GM21723 (cell line): ENCODE data around the gene IL36A.

ENCODE experiments used
- ATAC-seq: cut with Tn5 transposase; IDR thresholded peaks from one replicate; pipeline ENCODE4 v1.9.1; 2021; ENCODE audit warnings: mild to moderate bottlenecking, moderate library complexity; ENCODE audit not compliant: unreplicated experiment

Gene IL36A

GRCh38 chr2:113002677-113003076 lies 2.6 kb upstream of the IL36A start:
- no peak for ATAC-seq

- no peak for ATAC-seq
Measured at GRCh38 chr2:113007250-113007649, 2.0 kb downstream of the IL36A start.

GRCh38 chr2:113009622-113010021 lies 4.4 kb downstream of the IL36A start:
- no peak for ATAC-seq

GRCh38 chr2:113010088-113010487 lies 4.8 kb downstream of the IL36A start:
- ATAC-seq = no peak

GRCh38 chr2:113011108-113011507 lies 5.8 kb downstream of the IL36A start:
- no peak for ATAC-seq

- ATAC-seq = no peak
Measured at GRCh38 chr2:113012436-113013335, 7.4 kb downstream of the IL36A start.

DNA sequence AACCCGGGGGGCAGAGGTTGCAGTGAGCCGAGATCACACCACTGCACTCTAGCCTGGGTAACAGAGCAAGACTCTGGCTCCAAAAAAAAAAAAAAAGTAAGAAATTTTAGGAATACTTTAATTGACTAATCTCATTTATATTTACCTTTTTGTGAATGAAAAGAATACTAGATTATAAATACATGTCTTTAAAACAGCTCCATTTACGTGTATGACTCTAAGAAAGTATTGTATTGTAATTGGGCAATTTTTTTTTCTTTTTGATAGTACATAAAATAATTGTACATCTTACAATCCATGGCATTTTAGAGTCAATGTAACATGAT lies 8.0 kb downstream of the IL36A start:
- ATAC-seq = no peak

GRCh38 chr2:113014067-113014466 lies 8.8 kb downstream of the IL36A start:
- no peak for ATAC-seq

- no peak for ATAC-seq
Measured at GRCh38 chr2:113015042-113015441, 9.8 kb downstream of the IL36A start.

DNA sequence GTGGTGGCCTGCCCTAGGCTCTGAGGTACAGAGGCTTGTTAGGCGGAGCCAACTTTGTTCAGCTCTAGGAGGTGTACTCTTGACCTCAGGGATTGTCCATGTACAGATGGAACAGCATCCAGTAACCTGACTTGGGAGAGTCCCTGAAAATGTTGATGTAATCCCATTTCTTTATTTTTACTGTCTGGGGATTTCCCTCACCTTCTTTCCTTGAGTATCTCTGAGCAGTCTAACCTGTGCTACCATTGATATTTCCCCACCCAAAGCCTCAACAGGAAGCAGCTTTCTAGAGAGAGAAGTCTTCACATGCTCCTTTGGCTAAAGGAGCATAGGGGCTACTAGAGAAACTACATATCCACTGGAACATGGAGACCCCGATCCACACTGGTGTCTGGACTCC lies 10.4 kb downstream of the IL36A start:
- no peak for ATAC-seq

DNA sequence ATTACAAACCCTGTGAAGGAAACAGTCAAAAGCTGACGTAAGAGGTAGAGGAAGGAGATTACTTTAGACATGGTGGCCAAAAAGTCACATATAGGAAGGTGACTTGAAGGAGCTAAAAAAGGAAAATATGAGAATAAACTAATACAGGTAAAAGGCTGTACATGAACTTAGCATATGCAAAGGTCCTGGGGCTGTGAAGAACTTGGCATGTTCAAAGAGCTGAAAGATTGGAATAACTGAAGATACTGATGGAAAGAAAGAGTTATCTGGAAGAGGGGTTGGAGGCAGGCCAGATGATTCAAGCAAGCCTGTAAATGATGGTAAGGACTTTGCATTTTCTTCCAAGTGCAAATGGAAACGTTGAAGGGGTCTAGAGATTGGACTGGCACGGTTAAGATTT lies 13.2 kb downstream of the IL36A start:
- ATAC-seq = no peak

GRCh38 chr2:113021312-113021711 lies 16.1 kb downstream of the IL36A start:
- ATAC-seq = no peak

- no peak for ATAC-seq
Measured at GRCh38 chr2:113024764-113025163, 19.5 kb downstream of the IL36A start.

DNA sequence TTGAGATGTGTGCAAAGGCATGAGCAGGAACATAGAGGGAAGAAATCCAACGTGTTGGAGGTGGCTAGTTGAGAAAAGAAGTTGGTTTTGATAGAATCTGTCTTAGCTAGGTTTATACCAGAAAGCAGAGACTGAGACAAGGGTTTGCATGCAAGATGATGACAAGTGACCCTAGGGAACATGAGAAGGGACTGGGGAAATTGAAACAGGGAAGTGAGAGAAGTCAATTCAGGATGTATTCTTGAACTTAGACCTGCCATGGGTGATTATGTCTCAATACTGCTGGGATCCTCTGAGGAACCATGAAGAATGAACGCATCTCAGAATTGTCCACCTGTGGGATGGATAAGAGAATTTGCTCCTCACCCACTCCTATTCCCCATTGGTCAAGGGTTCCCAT lies 20.5 kb downstream of the IL36A start:
- no peak for ATAC-seq

GRCh38 chr2:113027691-113028090 lies 22.4 kb downstream of the IL36A start:
- no peak for ATAC-seq

DNA sequence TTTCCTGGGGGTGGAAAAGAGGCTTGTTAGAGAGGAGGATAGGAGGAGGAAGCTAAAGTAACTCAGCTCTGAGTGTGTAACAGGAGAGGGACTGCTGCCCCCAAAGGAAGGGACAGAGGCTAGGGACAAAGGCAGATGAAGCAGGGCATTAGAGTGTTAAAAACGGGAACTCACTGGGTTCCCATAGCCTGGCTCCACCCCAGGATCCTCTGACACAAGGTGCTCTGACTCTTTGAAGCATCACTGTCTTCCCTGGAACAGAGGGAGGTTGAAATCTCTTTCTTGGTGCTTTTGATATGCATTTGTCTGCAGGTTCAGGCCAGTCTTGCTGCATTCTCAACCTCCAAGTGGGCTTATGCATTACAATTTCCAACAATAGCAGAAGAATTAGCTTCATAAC lies 22.9 kb downstream of the IL36A start:
- ATAC-seq = no peak

GRCh38 chr2:113032737-113033136 lies 27.5 kb downstream of the IL36A start:
- no peak for ATAC-seq

DNA sequence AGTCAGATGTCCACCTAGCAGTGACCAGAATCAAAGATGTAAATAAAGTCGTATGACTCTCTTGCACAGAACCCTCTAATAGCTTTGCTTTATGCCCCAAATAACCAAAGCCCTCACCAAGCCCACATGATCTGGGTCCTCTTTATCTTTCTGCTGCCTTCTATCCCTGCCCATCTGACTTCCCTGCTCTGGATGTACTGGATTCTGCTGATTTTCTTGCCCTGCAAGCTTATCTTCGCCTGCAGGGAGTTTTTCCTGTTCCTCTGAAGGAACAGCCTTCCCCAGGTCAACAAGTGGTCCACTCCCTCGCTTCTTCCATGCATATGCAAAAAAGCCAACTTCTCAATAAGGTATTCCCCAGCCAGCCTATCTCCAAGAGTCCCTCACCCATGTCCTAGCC lies 28.8 kb downstream of the IL36A start:
- no peak for ATAC-seq

DNA sequence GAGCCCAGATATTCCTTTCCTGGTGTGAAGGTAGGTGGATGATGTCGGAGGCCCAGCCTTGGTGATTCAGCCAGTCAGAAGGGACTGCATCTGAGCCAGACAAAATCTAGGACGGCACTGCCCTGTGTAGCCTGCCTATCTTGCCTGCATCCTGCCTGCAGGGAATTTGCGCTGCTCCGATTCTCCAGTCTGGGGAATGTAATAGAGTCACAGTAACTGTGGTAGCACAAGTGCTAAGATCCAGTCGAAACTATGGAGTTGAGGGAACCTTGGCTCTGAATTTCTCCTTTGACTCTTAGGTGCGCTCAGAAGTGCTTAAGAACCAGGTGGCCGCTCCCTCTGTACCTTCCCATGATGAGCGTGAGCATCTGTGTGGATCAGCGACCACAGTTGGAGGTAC lies 31.5 kb downstream of the IL36A start:
- ATAC-seq = no peak

DNA sequence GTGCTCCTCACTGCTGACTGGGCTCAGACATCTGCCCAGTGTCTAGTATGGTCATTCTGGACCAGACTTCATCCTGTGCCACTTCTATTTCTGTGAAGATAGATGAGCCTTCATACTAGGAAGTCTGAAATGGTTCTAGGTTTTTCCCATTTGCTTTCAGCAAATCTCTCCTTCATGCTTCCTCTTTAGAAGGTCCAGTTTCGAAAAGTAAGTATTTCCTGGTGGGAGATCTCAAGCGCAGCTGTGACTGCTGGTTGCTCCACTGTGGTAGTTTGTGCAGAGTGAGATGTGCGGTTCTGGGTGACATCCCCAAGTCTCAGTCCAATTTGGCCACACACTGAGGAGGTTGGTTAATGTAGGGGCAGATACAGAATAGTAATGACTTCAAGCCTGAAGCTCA lies 33.0 kb downstream of the IL36A start:
- no peak for ATAC-seq

- ATAC-seq = no peak
Measured at GRCh38 chr2:113039158-113039557, 33.9 kb downstream of the IL36A start.

DNA sequence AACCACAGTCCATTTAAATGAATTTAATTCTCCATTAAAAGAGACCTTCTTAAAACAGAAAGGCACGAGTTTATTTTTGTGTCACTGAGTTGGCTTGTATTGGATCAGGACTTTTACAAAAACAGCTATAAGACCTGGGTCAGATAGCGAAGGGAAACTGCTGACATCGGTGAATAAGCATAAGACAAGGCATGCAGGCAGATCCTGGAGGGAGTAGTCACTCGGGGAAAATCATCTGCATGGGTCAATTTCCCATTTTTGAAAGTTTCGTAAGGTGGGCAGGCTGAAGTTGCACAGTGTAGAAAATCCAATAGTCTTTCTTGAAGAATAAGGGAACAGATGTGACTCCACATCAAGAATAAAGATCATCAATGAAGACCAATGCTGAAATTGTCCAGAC lies 34.5 kb downstream of the IL36A start:
- ATAC-seq = no peak

- no peak for ATAC-seq
Measured at GRCh38 chr2:113041871-113042270, 36.6 kb downstream of the IL36A start.
